HUDEP-2 (cell line): Measurements from ENCODE around the gene RAP1GAP2.
"Not testable (repeated sequence)": the region's sequence is repeated elsewhere in the genome, so short reads cannot be mapped to it uniquely, and the experiment has no call there.

ENCODE experiments used
- DNase-seq, 76 experiments: peaks; one replicate each; lab custom pipeline; 2025; ENCODE audit not compliant: unreplicated experiment in 76 of 76; lab: John Stamatoyannopoulos, UW

RAP1GAP2 gene

GRCh38 chr17:3033741-3034577 is 237.7 kb downstream of the RAP1GAP2 start:
- no peak for DNase-seq

- DNase-seq, result no peak
These were observed 238.3 kb downstream of the RAP1GAP2 start for GRCh38 chr17:3034578-3034920.

GRCh38 chr17:3035256-3035967 is 239.2 kb downstream of the RAP1GAP2 start:
- DNase-seq, result no peak

GRCh38 chr17:3035968-3036280 is 239.7 kb downstream of the RAP1GAP2 start:
- DNase-seq, result no peak

- DNase-seq, result no peak
These were observed 240.6 kb downstream of the RAP1GAP2 start for GRCh38 chr17:3036800-3037199.

GRCh38 chr17:3037259-3037658 is 241.0 kb downstream of the RAP1GAP2 start:
- no peak for DNase-seq

GRCh38 chr17:3038941-3039340 is 242.7 kb downstream of the RAP1GAP2 start:
- DNase-seq, result no peak

GRCh38 chr17:3039736-3040135 is 243.5 kb downstream of the RAP1GAP2 start:
- DNase-seq, result no peak

GRCh38 chr17:3040882-3041281 is 244.6 kb downstream of the RAP1GAP2 start:
- DNase-seq, result no peak

GRCh38 chr17:3043737-3044365 is 247.6 kb downstream of the RAP1GAP2 start:
- DNase-seq, result peak in 24 of 76 experiments; percentile 1 to 54 (median 12)

GRCh38 chr17:3046753-3047152 is 250.5 kb downstream of the RAP1GAP2 start:
- DNase-seq, result no peak

GRCh38 chr17:3048727-3049471 is 252.7 kb downstream of the RAP1GAP2 start:
- peak in 73 of 76 experiments; percentile 23 to 90 (median 72) for DNase-seq

GRCh38 chr17:3049705-3050295 is 253.6 kb downstream of the RAP1GAP2 start:
- DNase-seq, result no peak

- not testable (repeated sequence) for DNase-seq
These were observed 258.6 kb downstream of the RAP1GAP2 start for GRCh38 chr17:3054868-3055267.

GRCh38 chr17:3062824-3063377 is 266.7 kb downstream of the RAP1GAP2 start:
- not testable (repeated sequence) for DNase-seq

GRCh38 chr17:3063507-3063906 is 267.3 kb downstream of the RAP1GAP2 start, which contains the start of gene OR1D5:
OR1D5 (minus strand) TSS chr17:3063607; CDS start chr17:3063607, 0 bp downstream.
- DNase-seq, result not testable (repeated sequence)

GRCh38 chr17:3065192-3065591 is 269.0 kb downstream of the RAP1GAP2 start:
- not testable (repeated sequence) for DNase-seq

GRCh38 chr17:3073850-3074249 is 277.6 kb downstream of the RAP1GAP2 start:
- DNase-seq, result not testable (repeated sequence)
